Neural cell (in vitro differentiated cells): ENCODE results near the gene TCTA. TPM values are rescaled to one million over a fixed set of nuclear protein-coding genes. Genes with fewer than 3 reads are reported as not detected.

Source experiments
- H2AFZ ChIP-seq: fragments of 200-600, 300-800 bp; sonication (generic), shearing (Covaris generic); 2 replicates; pipeline ENCODE4 v1.6.0; 2014; ENCODE audit warnings: low read depth, mild to moderate bottlenecking, antibody characterized with exemption, low read length, moderate library complexity
- H3F3A ChIP-seq: fragments of 200-600 bp; shearing (Covaris generic); 2 replicates; pipeline ENCODE4 v1.6.1; 2016; ENCODE audit warnings: mild to moderate bottlenecking, moderate library complexity, mixed read lengths, antibody characterized with exemption, low read length; ENCODE audit not compliant: insufficient read depth, poor library complexity, severe bottlenecking
- H3K27ac ChIP-seq: fragments of 200-600, 300-800 bp; sonication (generic), shearing (Covaris generic); 2 replicates; pipeline ENCODE4 v1.5.1; 2014; ENCODE audit warnings: mild to moderate bottlenecking, low read length, moderate library complexity
- H3K27me3 ChIP-seq: fragments of 300-800, 200-600 bp; sonication (generic), shearing (Covaris generic); 2 replicates; pipeline ENCODE4 v1.6.0; 2014; ENCODE audit warnings: mild to moderate bottlenecking, low read depth, low read length, moderate library complexity; ENCODE audit not compliant: insufficient read depth
- H3K36me3 ChIP-seq: fragments of 300-800, 200-600 bp; sonication (generic), shearing (Covaris generic); 2 replicates; pipeline ENCODE4 v1.5.1; 2014; ENCODE audit warnings: mild to moderate bottlenecking, antibody characterized with exemption, low read length, moderate library complexity; ENCODE audit not compliant: insufficient read depth
- H3K4me2 ChIP-seq: fragments of 300-800, 200-600 bp; sonication (generic), shearing (Covaris generic); 2 replicates; pipeline ENCODE4 v1.6.0; 2014; ENCODE audit warnings: mild to moderate bottlenecking, low read length
- H3K4me3 ChIP-seq: fragments of 300-800, 200-600 bp; sonication (generic), shearing (Covaris generic); 2 replicates; pipeline ENCODE4 v1.5.1; 2014; ENCODE audit warnings: mild to moderate bottlenecking, low read length, moderate library complexity
- H3K79me2 ChIP-seq: fragments of 200-600 bp; shearing (Covaris generic); replicated peaks from 2 replicates; pipeline ENCODE4 v1.6.0; 2014; ENCODE audit warnings: mild to moderate bottlenecking, low read length, moderate library complexity; ENCODE audit not compliant: insufficient read depth
- H3K9ac ChIP-seq: fragments of 300-800, 200-600 bp; sonication (generic), shearing (Covaris generic); 2 replicates; pipeline ENCODE4 v1.6.1; 2016; ENCODE audit warnings: mild to moderate bottlenecking, low read length, mixed read lengths
- H3K9me2 ChIP-seq: fragments of 200-600 bp; shearing (Covaris generic); 2 replicates; pipeline ENCODE4 v1.6.1; 2016; ENCODE audit warnings: mild to moderate bottlenecking, low read length, mixed read lengths; ENCODE audit not compliant: insufficient read depth
- H3K9me3 ChIP-seq: fragments of 200-600, 300-800 bp; sonication (generic), shearing (Covaris generic); 2 replicates; pipeline ENCODE4 v1.6.1; 2016; ENCODE audit warnings: mild to moderate bottlenecking, mixed run types, low read length, moderate library complexity, mixed read lengths
- H4K20me1 ChIP-seq: fragments of 200-600 bp; shearing (Covaris generic); 2 replicates; pipeline ENCODE4 v1.6.1; 2016; ENCODE audit warnings: mild to moderate bottlenecking, mixed run types; ENCODE audit not compliant: insufficient read depth
- EP300 ChIP-seq: fragments of 450-650 bp; conservative IDR thresholded peaks from 2 replicates; pipeline ENCODE4 v1.6.1; 2014; ENCODE audit warnings: antibody characterized with exemption, mild to moderate bottlenecking, moderate library complexity; ENCODE audit not compliant: poor library complexity, severe bottlenecking
- EZH2 ChIP-seq: fragments of 200-600, 300-800 bp; shearing (Covaris generic), sonication (generic); IDR thresholded peaks from 2 replicates; pipeline ENCODE4 v1.6.1; 2014; ENCODE audit warnings: antibody characterized with exemption, low read length, borderline replicate concordance, mild to moderate bottlenecking; ENCODE audit not compliant: insufficient read depth, poor library complexity, severe bottlenecking
- MXI1 ChIP-seq: fragments of 450-650 bp; conservative IDR thresholded peaks from 2 replicates; pipeline ENCODE4 v1.6.1; 2014; ENCODE audit warnings: antibody characterized with exemption, mild to moderate bottlenecking; ENCODE audit not compliant: poor library complexity, severe bottlenecking
- POLR2AphosphoS5 ChIP-seq: IDR thresholded peaks from 2 replicates; pipeline ENCODE4 v1.6.1; 2012
- RAD21 ChIP-seq: fragments of 450-650 bp; conservative IDR thresholded peaks from 2 replicates; pipeline ENCODE4 v1.6.1; 2014; ENCODE audit warnings: antibody characterized with exemption, mild to moderate bottlenecking, moderate library complexity
- SMC3 ChIP-seq: fragments of 450-650 bp; conservative IDR thresholded peaks from 2 replicates; pipeline ENCODE4 v1.6.1; 2014; ENCODE audit warnings: antibody characterized with exemption, mild to moderate bottlenecking, moderate library complexity; ENCODE audit not compliant: poor library complexity
- TAF1 ChIP-seq: IDR thresholded peaks from 2 replicates; pipeline ENCODE4 v1.6.1; 2012; ENCODE audit warnings: low read depth
- polyA plus RNA-seq: library from polyadenylated mRNA; depleted of rRNA; stranded (reverse); fragments of >200 nt; gene quantifications from 2 replicates; pipeline ENCODE4 v1.2.3, GENCODE V29; 2014
- TF ChIP-seq, protein P1 (sequence below): IDR thresholded peaks from 2 replicates; pipeline ENCODE4 v1.6.1; 2012; ENCODE audit warnings: borderline replicate concordance
- TF ChIP-seq, protein P2 (sequence below): fragments of 450-650 bp; IDR thresholded peaks from 2 replicates; pipeline ENCODE4 v1.5.1; 2014; ENCODE audit warnings: antibody characterized with exemption, mild to moderate bottlenecking, moderate library complexity; ENCODE audit not compliant: poor library complexity, severe bottlenecking

The TCTA gene
- polyA plus RNA-seq, 1 donor from 2014 or later, result 17.1 TPM

DNA sequence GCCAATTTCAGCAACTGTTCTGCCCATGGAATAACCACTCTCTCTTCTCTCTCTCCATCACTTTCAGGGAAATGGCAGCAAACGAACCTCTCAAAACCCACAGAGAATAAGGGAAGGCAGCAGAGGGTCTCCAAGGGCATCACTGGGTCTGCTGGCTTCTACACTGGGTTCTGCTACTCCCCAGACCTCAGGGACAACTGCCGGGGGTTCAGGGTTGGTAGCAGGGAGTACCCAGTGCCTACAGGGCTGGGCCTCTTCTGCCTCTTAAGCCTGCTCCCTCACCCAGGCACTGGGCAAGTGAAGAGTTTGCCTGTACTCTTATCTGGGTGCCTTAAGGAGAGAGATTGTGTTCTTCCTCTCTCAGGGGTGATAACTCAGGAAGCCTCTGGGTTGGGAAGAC is 2.5 kb downstream of the TCTA start:
- no peak overlapping the region for H3K4me2 ChIP-seq
- H3K79me2 ChIP-seq, result peaks cover 19% of the 10 kb centered on the region
- H3K9me2 ChIP-seq, result no peaks in the 10 kb centered on the region
- H3K9me3 ChIP-seq, result no peaks in the 10 kb centered on the region
- H4K20me1 ChIP-seq, result peaks cover 7% of the 10 kb centered on the region
- no peaks in the 10 kb centered on the region for H3K27me3 ChIP-seq
- H3K4me3 ChIP-seq, result no peak overlapping the region
- H3K9ac ChIP-seq, result no peak overlapping the region
- no peak overlapping the region for H2AFZ ChIP-seq
- no peak for TF ChIP-seq EZH2
- TF ChIP-seq RAD21, result no peak
- TF ChIP-seq TAF1, result no peak
- TF ChIP-seq, protein P1, sequence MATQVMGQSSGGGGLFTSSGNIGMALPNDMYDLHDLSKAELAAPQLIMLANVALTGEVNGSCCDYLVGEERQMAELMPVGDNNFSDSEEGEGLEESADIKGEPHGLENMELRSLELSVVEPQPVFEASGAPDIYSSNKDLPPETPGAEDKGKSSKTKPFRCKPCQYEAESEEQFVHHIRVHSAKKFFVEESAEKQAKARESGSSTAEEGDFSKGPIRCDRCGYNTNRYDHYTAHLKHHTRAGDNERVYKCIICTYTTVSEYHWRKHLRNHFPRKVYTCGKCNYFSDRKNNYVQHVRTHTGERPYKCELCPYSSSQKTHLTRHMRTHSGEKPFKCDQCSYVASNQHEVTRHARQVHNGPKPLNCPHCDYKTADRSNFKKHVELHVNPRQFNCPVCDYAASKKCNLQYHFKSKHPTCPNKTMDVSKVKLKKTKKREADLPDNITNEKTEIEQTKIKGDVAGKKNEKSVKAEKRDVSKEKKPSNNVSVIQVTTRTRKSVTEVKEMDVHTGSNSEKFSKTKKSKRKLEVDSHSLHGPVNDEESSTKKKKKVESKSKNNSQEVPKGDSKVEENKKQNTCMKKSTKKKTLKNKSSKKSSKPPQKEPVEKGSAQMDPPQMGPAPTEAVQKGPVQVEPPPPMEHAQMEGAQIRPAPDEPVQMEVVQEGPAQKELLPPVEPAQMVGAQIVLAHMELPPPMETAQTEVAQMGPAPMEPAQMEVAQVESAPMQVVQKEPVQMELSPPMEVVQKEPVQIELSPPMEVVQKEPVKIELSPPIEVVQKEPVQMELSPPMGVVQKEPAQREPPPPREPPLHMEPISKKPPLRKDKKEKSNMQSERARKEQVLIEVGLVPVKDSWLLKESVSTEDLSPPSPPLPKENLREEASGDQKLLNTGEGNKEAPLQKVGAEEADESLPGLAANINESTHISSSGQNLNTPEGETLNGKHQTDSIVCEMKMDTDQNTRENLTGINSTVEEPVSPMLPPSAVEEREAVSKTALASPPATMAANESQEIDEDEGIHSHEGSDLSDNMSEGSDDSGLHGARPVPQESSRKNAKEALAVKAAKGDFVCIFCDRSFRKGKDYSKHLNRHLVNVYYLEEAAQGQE, result no peak
- no peak for TF ChIP-seq POLR2AphosphoS5
- no peak for TF ChIP-seq EP300
- TF ChIP-seq SMC3, result no peak
- no peak for TF ChIP-seq MXI1
- TF ChIP-seq, protein P2, sequence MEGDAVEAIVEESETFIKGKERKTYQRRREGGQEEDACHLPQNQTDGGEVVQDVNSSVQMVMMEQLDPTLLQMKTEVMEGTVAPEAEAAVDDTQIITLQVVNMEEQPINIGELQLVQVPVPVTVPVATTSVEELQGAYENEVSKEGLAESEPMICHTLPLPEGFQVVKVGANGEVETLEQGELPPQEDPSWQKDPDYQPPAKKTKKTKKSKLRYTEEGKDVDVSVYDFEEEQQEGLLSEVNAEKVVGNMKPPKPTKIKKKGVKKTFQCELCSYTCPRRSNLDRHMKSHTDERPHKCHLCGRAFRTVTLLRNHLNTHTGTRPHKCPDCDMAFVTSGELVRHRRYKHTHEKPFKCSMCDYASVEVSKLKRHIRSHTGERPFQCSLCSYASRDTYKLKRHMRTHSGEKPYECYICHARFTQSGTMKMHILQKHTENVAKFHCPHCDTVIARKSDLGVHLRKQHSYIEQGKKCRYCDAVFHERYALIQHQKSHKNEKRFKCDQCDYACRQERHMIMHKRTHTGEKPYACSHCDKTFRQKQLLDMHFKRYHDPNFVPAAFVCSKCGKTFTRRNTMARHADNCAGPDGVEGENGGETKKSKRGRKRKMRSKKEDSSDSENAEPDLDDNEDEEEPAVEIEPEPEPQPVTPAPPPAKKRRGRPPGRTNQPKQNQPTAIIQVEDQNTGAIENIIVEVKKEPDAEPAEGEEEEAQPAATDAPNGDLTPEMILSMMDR, result no peak
- H3F3A ChIP-seq, result no peaks in the 10 kb centered on the region
- no peak overlapping the region for H3K27ac ChIP-seq
- H3K36me3 ChIP-seq, result no peaks in the 10 kb centered on the region

DNA sequence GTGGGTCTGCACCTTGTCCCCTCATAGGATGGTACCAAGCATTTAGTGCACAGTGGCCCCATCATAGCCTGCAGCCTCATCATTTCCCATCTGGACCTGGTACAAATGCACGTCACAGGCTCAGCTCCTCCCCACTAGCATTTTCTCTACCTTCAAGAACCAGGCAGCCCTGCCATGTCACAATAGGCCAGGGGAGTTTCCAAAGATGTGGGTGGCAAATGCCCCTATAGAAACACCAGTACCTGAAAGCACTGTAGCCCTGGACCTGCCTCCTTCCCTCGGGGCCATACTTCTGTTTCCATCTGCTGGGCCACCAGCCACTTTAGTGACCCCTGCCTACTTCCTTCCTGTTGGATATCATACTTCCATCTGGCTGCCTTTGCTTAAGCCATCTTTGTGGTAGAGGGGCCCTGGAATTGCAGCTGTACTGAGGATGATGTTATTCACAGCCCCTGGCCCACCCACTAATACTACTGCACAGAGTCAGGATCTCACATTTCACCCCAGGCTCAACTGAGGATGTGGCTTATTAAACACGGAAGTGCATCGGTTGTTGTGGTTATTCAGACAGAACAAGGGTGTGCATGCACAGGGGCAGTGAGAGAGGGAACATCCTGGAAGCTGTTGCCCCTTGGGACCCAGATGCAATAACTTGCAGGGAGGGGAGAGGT is 3.8 kb downstream of the TCTA start:
- no peak for TF ChIP-seq POLR2AphosphoS5
- TF ChIP-seq, protein P2, result no peak
- TF ChIP-seq, protein P1, result no peak
- Histone ChIP-seq H2AFZ (no peak overlapping the region), H3K9me2 (no peaks in the 10 kb centered on the region), H3K27me3 (no peaks in the 10 kb centered on the region), H3K36me3 (no peaks in the 10 kb centered on the region), H3K79me2 (peaks cover 6% of the 10 kb centered on the region), H3K9me3 (no peaks in the 10 kb centered on the region), H4K20me1 (no peaks in the 10 kb centered on the region), H3F3A (no peaks in the 10 kb centered on the region), H3K4me2 (no peak overlapping the region), H3K27ac (no peak overlapping the region), H3K4me3 (no peak overlapping the region), H3K9ac (no peak overlapping the region)
